MM.1S (cell line): ENCODE data around the gene SART3.

Experiments used
- CTCF ChIP-seq: fragments of 300-600 bp; sonication (generic); IDR thresholded peaks from 2 replicates; pipeline ENCODE4 v1.5.1; 2016; ENCODE audit warnings: antibody characterized with exemption, low read length, mixed read lengths
- EZH2 ChIP-seq: fragments of 300-600 bp; sonication (generic); optimal IDR thresholded peaks from 2 replicates; pipeline ENCODE3; 2017; ENCODE audit warnings: low read depth, mild to moderate bottlenecking, antibody characterized with exemption, low read length, mixed read lengths

- TF ChIP-seq CTCF (no peak), EZH2 (no peak)
Measured at GRCh38 chr12:108543652-108544051, 17.3 kb downstream of the SART3 start.
